HG03045 (cell line): ENCODE measurements around the gene MAPK8.
A peak's percentile ranks its signal among the peaks of the same experiment; 100 is the strongest.

ENCODE experiments used
- ATAC-seq: cut with Tn5 transposase; IDR thresholded peaks from one replicate; pipeline ENCODE4 v1.9.1; 2021; ENCODE audit warnings: mild to moderate bottlenecking, moderate library complexity; ENCODE audit not compliant: unreplicated experiment

Gene MAPK8

DNA sequence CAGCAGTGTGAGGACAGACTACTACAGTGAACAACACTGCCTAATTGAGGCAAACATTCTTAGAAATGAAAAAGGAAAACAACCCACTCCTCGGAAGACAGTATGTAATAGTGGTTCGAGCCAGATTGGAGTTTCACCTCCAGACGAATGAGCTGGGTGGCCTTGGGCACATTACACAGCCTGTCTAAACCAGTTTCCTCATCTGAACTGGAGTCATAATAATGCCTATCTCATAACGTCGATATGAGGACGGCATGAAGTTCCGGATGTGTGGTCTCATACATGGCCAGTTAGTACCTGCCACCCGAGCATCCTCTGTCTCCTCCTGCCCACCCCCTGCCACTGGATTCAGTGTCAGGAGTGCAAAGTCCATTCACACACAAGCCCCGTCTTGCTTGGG lies 16.2 kb upstream of the MAPK8 start:
- ATAC-seq = no peak

GRCh38 chr10:48291190-48291589 lies 15.3 kb upstream of the MAPK8 start:
- ATAC-seq = no peak

DNA sequence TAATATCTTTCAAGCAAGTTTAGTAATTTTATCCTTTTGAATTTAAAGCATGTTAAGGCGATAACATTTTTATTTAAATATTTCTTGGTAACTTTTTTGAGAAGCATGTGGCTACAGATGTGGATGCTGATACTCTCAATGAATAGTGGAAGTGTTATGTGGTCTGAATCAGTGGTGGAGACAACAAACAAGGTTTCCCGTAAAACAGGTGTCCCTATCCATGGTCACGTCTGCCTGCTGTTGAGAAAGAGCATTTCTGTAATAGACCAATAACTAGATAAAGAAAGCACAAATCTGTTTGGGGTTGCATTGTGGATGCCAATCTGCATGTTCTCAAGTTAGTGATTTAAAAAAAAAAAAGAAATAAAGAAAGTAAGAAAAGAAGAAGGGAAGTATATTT lies 13.9 kb upstream of the MAPK8 start:
- no peak for ATAC-seq

DNA sequence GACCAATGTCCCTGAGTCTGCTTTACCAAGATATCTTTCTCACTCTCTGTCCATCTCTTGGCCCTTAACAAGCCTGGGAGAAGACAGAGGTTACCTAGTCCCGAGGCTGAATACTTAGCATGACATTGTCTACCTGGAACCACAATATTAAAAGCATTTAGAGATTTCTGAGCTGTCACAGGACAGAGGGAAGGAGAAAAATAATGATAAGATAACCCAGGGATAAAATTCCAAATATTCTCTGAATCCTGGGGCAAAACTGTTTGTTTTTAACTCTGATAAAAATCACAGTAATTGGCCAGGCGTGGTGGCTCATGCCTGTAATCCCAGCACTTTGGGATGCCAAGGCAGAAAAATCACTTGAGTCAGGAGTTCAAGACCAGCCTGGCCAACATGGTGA lies 12.0 kb upstream of the MAPK8 start:
- no peak for ATAC-seq

DNA sequence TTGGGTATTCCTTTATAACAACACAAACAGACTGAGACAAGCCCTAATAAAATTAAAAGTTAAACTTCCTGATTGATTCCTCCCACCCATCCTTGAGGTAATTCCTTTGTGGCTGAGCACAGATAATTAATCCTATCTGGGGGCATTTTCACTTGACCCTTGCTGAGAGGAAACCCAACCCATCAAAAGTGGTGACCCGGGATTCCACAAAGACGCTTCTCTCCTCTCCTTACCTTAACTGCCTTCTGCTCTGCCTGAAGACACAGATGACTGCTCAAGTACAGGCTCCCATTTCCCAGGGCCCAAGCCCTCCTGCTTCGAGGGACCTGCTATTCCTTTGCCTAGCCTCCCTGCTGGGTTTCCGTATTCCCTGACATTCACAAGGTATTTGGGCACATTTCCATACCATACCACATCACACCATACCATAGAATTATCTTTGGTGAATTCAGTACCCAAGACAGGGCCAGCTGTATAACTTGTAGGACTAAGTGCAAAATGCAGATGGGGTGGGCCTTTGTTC lies 9.8 kb upstream of the MAPK8 start:
- no peak for ATAC-seq

GRCh38 chr10:48299066-48299465 lies 7.4 kb upstream of the MAPK8 start:
- ATAC-seq = no peak

DNA sequence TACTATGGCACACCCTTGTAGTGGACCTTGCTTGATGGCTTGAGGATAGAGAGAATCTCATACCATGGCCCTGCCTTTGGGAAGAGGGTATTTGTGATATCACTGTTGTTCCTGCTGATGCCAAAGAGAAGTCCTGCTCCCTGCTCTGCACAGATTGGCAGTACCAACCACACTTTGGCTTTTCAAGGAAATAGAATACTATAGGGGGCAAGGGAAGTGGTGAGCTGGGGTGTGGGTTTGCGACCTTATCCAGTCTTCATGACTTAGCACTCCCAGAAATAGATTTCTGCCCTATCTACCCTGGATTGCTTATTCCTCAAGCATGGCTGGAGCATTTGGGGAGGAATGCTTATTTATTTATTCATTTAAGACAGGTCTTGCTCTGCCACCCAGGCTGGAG lies 6.8 kb upstream of the MAPK8 start:
- no peak for ATAC-seq

- no peak for ATAC-seq
Measured at GRCh38 chr10:48300556-48300955, 5.9 kb upstream of the MAPK8 start.

DNA sequence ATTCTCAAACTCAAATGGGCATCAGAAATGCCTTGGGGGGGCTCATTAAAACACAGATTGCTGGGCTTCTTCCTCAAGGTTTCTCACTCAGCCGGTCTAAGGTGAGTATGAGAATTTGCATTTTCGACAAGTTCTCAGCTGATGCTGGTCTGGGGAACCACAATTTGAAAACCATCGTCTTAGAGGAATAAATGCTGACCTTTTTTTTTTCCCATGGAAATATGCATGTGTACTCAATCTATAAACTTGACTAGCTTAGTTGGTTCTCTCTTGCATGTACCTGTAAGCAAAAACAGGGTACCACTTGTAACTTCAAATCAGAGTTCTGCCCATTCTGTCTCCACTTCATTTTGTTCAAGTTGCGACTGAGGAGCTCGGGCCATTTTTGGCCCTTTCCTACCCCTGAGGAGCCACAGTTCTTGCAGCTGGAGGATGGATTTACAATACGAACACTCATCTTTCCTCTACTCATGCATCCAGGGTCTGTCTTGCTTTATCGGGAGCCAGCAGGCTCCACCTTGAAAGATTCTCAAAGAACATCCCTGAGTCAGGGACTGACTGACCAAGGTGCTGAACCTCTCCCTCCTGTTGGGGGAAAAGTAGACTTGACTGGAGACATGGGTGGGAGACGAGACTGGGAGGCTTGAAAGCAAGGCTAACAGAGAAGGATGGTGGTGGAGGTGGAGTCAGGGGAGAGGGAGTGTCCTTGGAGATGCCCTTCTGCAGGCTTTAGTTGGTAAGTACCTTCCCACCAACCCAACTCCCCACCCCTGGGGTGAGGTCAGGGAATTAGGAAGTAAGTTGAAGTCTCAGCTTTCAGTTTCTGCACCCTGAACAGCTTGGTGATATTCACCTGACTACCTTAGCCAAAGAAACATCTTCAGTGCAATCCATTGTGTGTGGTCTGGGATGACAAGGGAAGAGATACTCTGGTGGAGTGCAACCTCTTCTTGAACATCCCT lies 3.7 kb upstream of the MAPK8 start:
- no peak for ATAC-seq

DNA sequence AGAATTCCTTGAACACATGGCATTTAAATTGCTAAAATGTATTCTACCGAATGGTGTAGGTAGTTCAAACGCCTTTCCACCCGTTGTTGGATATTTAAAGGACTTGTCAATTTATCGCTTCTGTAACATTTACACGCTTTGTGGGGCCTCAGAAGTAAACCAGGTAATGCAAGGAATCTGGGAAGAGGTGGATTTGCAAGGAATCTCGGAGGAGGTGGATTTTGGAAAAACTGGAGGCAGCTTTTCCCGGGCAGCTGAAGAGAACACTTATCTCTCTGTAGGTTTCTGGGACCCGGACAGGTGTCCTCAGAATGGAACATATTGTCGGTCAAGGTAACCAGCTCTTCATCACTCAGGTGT lies 592 bp upstream of the MAPK8 start:
- ATAC-seq = no peak

GRCh38 chr10:48306870-48307710 lies 613 bp downstream of the MAPK8 start:
- ATAC-seq = peak; percentile 48

DNA sequence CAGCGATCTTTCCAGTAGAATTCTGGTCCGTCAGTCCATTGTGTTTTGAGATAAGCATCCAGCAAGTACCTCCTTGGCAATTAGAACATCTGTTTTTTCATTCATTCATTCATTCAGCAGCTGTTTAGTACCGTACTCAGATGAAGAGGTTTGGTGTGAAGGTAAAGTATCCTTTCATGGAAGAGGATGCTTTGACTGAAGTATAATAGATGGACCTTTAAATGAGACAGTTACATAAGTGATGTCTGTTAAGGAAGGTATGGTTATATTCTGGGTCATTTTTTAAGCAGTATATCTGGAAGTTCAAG lies 1.2 kb downstream of the MAPK8 start:
- no peak for ATAC-seq

GRCh38 chr10:48309711-48310226 lies 3.3 kb downstream of the MAPK8 start:
- no peak for ATAC-seq

DNA sequence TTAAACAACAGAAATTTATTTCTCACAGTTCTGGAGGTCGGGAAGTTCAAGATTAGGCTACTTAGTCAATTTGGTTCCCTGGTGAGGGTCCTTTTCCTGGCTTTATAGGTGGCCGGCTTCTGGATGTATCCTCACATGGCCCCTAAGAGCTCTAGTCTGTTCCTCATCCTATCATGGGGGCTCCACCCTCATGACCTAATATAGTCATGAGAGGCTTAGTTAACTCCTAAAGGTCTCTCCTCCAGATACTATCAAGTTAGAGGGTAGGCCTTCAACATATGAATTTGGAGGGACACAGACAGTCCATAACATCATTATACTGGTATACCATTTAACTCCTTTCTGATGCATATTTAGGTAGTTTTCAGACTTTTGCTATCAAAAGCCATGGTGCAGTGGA lies 7.6 kb downstream of the MAPK8 start:
- no peak for ATAC-seq

DNA sequence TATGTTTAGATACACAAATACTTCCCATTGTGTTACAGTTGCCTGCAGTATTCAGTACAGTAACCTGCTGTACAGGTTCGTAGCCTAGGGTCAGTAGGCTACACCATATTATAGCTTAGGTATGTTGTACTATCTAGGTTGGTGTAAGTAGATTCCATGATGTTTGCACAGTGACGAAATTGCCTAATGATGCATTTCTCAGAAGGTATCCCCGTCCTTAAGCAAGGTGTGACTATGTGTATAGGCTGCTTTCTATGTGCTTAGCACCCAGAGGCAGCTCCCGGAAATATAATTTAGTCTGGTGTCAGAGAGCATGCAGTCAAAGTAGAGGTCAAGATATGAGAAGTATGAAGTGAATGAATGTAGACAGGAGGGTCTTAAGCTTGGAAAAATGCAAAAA lies 9.8 kb downstream of the MAPK8 start:
- no peak for ATAC-seq

DNA sequence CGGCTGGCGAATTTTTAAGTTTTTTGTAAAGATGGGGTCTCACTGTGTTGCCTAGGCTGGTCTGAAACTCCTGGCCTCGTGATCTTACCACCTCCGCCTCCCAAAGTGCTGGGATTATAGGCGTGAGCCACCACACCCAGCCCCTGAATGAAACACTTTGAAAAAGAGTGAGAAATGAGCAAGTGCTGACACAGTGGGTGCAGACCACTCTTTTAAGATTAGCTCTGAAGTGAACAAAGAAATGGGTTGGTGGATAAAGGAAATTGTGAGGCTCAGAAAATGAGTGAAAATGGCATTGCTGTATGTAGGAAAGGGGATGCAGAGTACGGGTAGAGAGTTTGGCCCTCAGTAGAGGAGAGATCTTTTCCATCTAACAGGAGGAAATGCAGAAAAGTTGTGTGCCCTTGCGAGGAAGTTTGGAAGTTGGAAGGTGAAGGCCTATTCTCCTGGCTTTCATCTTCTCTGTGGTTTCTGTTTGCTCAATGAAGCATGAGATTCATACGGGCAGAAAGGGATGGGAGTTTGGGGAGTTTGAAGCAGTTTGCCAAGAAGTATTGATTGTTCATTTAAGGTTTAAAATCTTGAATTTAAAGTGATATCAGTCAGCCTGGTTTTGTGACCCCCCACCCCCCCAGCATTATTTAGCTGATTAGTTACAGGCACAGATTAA lies 11.0 kb downstream of the MAPK8 start:
- ATAC-seq = no peak

DNA sequence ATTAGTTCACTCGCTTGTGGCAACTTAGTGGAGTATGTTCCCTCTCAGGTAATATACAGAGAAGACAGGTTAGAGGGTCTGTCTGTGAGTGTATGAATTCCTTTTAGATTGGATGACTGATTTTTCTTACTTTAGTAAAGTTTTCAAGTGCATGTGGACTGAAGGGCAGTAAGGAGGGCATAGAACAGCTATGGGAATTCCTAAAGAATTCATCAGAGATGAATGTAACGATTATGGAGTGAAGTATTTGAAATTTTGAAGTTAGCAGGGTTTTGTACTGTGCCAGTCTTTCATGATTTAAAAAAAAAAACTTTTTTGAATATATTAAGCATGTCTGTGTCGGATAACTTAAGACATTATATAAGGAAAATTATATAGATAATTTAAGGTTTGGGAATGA lies 15.5 kb downstream of the MAPK8 start:
- no peak for ATAC-seq

- no peak for ATAC-seq
Measured at GRCh38 chr10:48324580-48324979, 18.1 kb downstream of the MAPK8 start.

DNA sequence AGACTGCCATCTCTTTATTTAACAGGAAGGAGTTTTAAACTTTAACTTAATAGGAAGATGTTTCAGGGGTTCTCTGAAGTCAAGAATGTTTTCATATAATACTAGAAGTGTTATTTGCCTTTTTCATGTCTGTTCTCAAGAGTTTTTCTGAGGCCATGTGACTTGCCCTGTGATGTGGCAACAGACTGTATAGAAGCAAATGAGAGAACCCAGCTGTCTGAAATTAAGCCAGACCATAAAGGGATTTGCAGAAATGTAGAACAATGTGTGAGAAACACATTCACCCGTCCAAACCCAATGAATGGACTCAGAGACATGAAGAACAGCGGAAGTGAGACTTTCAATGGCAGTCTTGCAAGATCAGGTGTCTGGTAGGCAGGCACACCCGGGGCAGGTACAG lies 23.8 kb downstream of the MAPK8 start:
- ATAC-seq = no peak

GRCh38 chr10:48331436-48331835 lies 25.0 kb downstream of the MAPK8 start:
- ATAC-seq = no peak

GRCh38 chr10:48332166-48332870 lies 25.8 kb downstream of the MAPK8 start:
- no peak for ATAC-seq
